Measurements from ENCODE around the gene MRFAP1. TPM values are rescaled to one million over a fixed set of nuclear protein-coding genes. Genes with fewer than 3 reads are reported as not detected.
A peak's percentile ranks its signal among the peaks of the same experiment; 100 is the strongest.

Gene MRFAP1
- total and polyA plus RNA-seq, 2 donors (not counting 1 experiment from before 2014, with no cell fraction given): 99.1 to 261 TPM

DNA sequence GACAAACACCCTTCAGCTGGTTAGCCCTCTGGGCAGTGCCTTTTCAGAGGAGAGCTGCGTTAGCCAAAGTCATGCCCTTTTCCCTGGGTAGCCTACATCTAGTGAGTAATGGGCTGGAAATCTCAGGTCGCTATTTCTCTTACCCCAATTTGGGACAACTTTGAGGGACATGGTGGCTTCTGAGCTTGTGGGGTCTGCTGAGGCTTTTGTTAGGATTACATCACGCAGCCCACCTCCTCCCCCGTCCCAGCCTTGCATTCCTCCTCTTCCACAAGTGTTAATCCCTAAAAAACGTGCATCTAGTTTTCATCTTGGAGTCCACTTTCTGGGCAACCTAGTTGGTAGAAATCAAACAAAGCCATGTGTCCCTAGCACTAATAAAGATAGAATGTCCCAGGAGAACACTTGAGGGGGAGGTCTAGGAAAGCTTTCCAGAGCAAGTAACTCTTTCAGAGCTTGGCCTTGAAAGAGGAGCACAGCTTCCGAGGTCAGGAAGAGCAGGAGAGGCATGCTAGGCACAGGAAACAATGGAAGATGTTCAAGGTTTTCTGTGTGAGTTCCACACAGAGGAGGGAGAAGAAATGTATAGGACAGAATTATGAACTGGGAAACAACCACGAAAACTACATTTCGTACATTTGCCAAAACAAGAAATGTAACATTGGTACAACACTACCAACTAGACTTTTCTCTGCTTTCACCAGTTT, 2.8 kb downstream of the MRFAP1 start:
- H3K9ac ChIP-seq (ENCODE audit: insufficient read depth, low read length): no peak overlapping the region
- no peaks in the 10 kb centered on the region for H3K9me3 ChIP-seq (ENCODE audit: control insufficient read depth, insufficient read depth, low read depth, low read length)
- no peak overlapping the region for H2AFZ ChIP-seq (ENCODE audit: low read length)
- no peaks in the 10 kb centered on the region for H3K27me3 ChIP-seq (ENCODE audit: control insufficient read depth, insufficient read depth, low read length)
- no peak for DNase-seq (ENCODE audit: low read depth in 2 of 2)
- TF ChIP-seq, protein P1, sequence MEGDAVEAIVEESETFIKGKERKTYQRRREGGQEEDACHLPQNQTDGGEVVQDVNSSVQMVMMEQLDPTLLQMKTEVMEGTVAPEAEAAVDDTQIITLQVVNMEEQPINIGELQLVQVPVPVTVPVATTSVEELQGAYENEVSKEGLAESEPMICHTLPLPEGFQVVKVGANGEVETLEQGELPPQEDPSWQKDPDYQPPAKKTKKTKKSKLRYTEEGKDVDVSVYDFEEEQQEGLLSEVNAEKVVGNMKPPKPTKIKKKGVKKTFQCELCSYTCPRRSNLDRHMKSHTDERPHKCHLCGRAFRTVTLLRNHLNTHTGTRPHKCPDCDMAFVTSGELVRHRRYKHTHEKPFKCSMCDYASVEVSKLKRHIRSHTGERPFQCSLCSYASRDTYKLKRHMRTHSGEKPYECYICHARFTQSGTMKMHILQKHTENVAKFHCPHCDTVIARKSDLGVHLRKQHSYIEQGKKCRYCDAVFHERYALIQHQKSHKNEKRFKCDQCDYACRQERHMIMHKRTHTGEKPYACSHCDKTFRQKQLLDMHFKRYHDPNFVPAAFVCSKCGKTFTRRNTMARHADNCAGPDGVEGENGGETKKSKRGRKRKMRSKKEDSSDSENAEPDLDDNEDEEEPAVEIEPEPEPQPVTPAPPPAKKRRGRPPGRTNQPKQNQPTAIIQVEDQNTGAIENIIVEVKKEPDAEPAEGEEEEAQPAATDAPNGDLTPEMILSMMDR (conservative IDR thresholded peaks at IDR 0.05 in 1 of 2, IDR thresholded peaks at IDR 0.05 in 1 of 2; ENCODE audit: low read depth in 1 of 2, low read length in 2 of 2): no peak
- no peak for TF ChIP-seq EZH2 (IDR thresholded peaks at IDR 0.05; ENCODE audit: low read length, missing control alignments)
- H3K79me2 ChIP-seq (ENCODE audit: control insufficient read depth, insufficient read depth, low read length): peaks cover 26% of the 10 kb centered on the region
- no peak overlapping the region for H3K27ac ChIP-seq (ENCODE audit: insufficient read depth, low read length)
- no peak overlapping the region for H3K4me2 ChIP-seq (ENCODE audit: extremely low read depth, insufficient read depth, low read length)
- peak overlapping the region in 1 of 4 experiments; percentile 1 for H3K4me3 ChIP-seq (replicated peaks in 1 of 4; ENCODE audit: control extremely low read depth in 1 of 4, insufficient read depth in 1 of 4, low read depth in 3 of 4, low read length in 4 of 4)
- peaks cover 7% of the 10 kb centered on the region for H3K4me1 ChIP-seq (ENCODE audit: control insufficient read depth, extremely low read depth, insufficient read depth, low read length)
- H4K20me1 ChIP-seq (ENCODE audit: control insufficient read depth, extremely low read depth, insufficient read depth, low read length): no peaks in the 10 kb centered on the region
- H3K36me3 ChIP-seq (ENCODE audit: control insufficient read depth, insufficient read depth, low read length): peaks cover 1% of the 10 kb centered on the region

DNA sequence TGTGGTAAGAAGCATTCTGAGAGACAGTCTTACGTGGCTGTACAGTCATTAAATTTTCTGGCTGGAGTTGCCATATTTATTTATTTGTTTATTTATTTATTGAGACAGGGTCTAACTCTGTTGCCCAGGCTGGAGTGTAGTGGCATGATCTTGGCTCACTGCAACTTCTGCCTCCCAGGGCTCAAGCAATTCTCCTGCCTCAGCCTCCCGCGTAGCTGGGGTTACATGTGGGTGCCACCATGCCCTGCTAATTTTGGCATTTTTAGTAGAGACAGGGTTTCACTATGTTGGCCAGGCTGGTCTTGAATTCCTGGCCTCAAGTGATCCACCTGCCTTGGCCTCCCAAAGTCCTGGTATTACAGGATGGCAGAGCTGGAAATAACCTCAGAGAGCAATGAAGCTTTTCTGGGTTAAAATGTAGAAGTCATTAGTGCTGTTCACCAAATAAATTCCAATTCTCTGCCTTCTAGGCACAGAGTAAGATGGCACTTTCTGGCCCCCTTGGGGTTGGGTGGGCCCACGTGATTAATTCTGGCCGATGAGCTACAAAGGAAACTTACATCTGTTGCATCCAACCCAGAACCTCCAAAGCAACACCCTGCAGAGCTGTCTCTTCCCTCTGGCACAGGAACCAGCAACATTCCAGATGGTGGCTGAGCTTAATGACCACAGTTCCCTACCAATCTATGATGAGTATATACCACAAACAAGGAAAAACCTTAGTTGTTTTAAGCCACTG, 4.5 kb downstream of the MRFAP1 start:
- no peaks in the 10 kb centered on the region for H3K27me3 ChIP-seq (ENCODE audit: control insufficient read depth, insufficient read depth, low read length)
- H3K27ac ChIP-seq (ENCODE audit: insufficient read depth, low read length): no peak overlapping the region
- no peak overlapping the region for H3K9ac ChIP-seq (ENCODE audit: insufficient read depth, low read length)
- no peak overlapping the region for H3K4me2 ChIP-seq (ENCODE audit: extremely low read depth, insufficient read depth, low read length)
- no peaks in the 10 kb centered on the region for H4K20me1 ChIP-seq (ENCODE audit: control insufficient read depth, extremely low read depth, insufficient read depth, low read length)
- no peak overlapping the region for H3K4me3 ChIP-seq (replicated peaks in 1 of 4; ENCODE audit: control extremely low read depth in 1 of 4, insufficient read depth in 1 of 4, low read depth in 3 of 4, low read length in 4 of 4)
- no peak for TF ChIP-seq EZH2 (IDR thresholded peaks at IDR 0.05; ENCODE audit: low read length, missing control alignments)
- TF ChIP-seq, protein P1 (conservative IDR thresholded peaks at IDR 0.05 in 1 of 2, IDR thresholded peaks at IDR 0.05 in 1 of 2; ENCODE audit: low read depth in 1 of 2, low read length in 2 of 2): no peak
- H3K4me1 ChIP-seq (ENCODE audit: control insufficient read depth, extremely low read depth, insufficient read depth, low read length): peaks cover 7% of the 10 kb centered on the region
- H3K79me2 ChIP-seq (ENCODE audit: control insufficient read depth, insufficient read depth, low read length): peaks cover 26% of the 10 kb centered on the region
- no peak for DNase-seq (ENCODE audit: low read depth in 2 of 2)
- H3K9me3 ChIP-seq (ENCODE audit: control insufficient read depth, insufficient read depth, low read depth, low read length): no peaks in the 10 kb centered on the region
- no peak overlapping the region for H2AFZ ChIP-seq (ENCODE audit: low read length)
- H3K36me3 ChIP-seq (ENCODE audit: control insufficient read depth, insufficient read depth, low read length): peaks cover 1% of the 10 kb centered on the region

DNA sequence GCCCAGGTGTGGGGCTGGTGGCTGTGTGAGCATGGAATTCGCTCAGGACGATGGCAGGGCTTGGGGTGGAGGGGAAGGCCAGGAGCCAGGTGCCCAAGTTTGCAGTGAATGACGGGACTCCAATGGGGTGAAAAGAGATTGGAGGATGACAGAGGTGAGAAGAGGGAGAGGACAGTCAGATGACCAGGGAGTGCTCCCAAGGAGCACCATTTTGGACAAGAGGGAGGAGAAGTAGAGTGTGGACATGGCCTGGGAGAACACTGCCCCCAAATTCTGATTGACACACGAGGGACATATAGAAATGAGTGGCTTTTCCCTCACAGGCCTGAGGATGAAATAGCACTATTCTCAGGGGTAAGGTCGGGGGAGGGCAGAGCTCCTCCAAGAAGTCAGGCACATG, 6.7 kb downstream of the MRFAP1 start:
- H3K4me2 ChIP-seq (ENCODE audit: extremely low read depth, insufficient read depth, low read length): no peak overlapping the region
- H3K27me3 ChIP-seq (ENCODE audit: control insufficient read depth, insufficient read depth, low read length): no peaks in the 10 kb centered on the region
- no peaks in the 10 kb centered on the region for H4K20me1 ChIP-seq (ENCODE audit: control insufficient read depth, extremely low read depth, insufficient read depth, low read length)
- H3K36me3 ChIP-seq (ENCODE audit: control insufficient read depth, insufficient read depth, low read length): peaks cover 1% of the 10 kb centered on the region
- no peak overlapping the region for H3K27ac ChIP-seq (ENCODE audit: insufficient read depth, low read length)
- H3K4me1 ChIP-seq (ENCODE audit: control insufficient read depth, extremely low read depth, insufficient read depth, low read length): peaks cover 3% of the 10 kb centered on the region
- DNase-seq (ENCODE audit: low read depth in 2 of 2): no peak
- peaks cover 15% of the 10 kb centered on the region for H3K79me2 ChIP-seq (ENCODE audit: control insufficient read depth, insufficient read depth, low read length)
- no peak overlapping the region for H3K9ac ChIP-seq (ENCODE audit: insufficient read depth, low read length)
- no peak overlapping the region for H2AFZ ChIP-seq (ENCODE audit: low read length)
- TF ChIP-seq, protein P1 (conservative IDR thresholded peaks at IDR 0.05 in 1 of 2, IDR thresholded peaks at IDR 0.05 in 1 of 2; ENCODE audit: low read depth in 1 of 2, low read length in 2 of 2): no peak
- no peak for TF ChIP-seq EZH2 (IDR thresholded peaks at IDR 0.05; ENCODE audit: low read length, missing control alignments)
- no peak overlapping the region for H3K4me3 ChIP-seq (replicated peaks in 1 of 4; ENCODE audit: control extremely low read depth in 1 of 4, insufficient read depth in 1 of 4, low read depth in 3 of 4, low read length in 4 of 4)
- H3K9me3 ChIP-seq (ENCODE audit: control insufficient read depth, insufficient read depth, low read depth, low read length): no peaks in the 10 kb centered on the region
